A673 (cell line): ENCODE measurements around the gene TESK2. TPM values are rescaled to one million over a fixed set of nuclear protein-coding genes. Genes with fewer than 3 reads are reported as not detected.
A peak's percentile ranks its signal among the peaks of the same experiment; 100 is the strongest.
"Not testable (repeated sequence)": the region's sequence is repeated elsewhere in the genome, so short reads cannot be mapped to it uniquely, and the experiment has no call there.

Source experiments
- BruUV-seq: library from RNA; stranded (reverse); fragments of 400-500 nt; replicated peaks from 2 replicates; lab custom pipeline; 2021; lab: Mats Ljungman, UMichigan
- CTCF ChIA-PET: fragments of 300-600 bp; sonication (Branson Sonifier 250); formaldehyde crosslinking; loops from one replicate; lab custom pipeline; 2022; ENCODE audit warnings: antibody characterized with exemption; lab: Charles Lee
- POLR2A ChIA-PET: fragments of 300-600 bp; sonication (Branson Sonifier 250); formaldehyde crosslinking; loops from one replicate; lab custom pipeline; 2022; ENCODE audit warnings: antibody characterized with exemption; ENCODE audit not compliant: low non-redundant PET; lab: Charles Lee
- DNase-seq: peaks from one replicate; pipeline ENCODE4 v3.0.0-alpha.2; 2015; ENCODE audit warnings: low spot score
- H3K27ac ChIP-seq: fragments of 200-600 bp; sonication (generic); 2 replicates; pipeline ENCODE4 v1.5.1; 2016; ENCODE audit warnings: mixed run types, low read depth, mild to moderate bottlenecking, mixed read lengths, antibody characterized with exemption, low read length; ENCODE audit not compliant: poor library complexity, severe bottlenecking
- H3K27me3 ChIP-seq: fragments of 200-600 bp; sonication (generic); replicated peaks from 2 replicates; pipeline ENCODE4 v1.6.1; 2017; ENCODE audit warnings: mixed run types, low read depth, mild to moderate bottlenecking, mixed read lengths, antibody characterized with exemption, low read length; ENCODE audit not compliant: insufficient read depth, poor library complexity
- H3K36me3 ChIP-seq: fragments of 200-600 bp; sonication (generic); 2 replicates; pipeline ENCODE4 v1.6.1; 2016; ENCODE audit warnings: mixed run types, mild to moderate bottlenecking, mixed read lengths, antibody characterized with exemption, low read length; ENCODE audit not compliant: insufficient read depth, poor library complexity, severe bottlenecking
- H3K4me1 ChIP-seq: fragments of 200-600 bp; sonication (generic); 2 replicates; pipeline ENCODE4 v1.6.1; 2017; ENCODE audit warnings: mixed run types, mild to moderate bottlenecking, mixed read lengths, antibody characterized with exemption, low read length; ENCODE audit not compliant: insufficient read depth, poor library complexity, severe bottlenecking
- H3K4me3 ChIP-seq: fragments of 200-600 bp; sonication (generic); 2 replicates; pipeline ENCODE4 v1.5.1; 2016; ENCODE audit warnings: low read depth, mixed run types, mild to moderate bottlenecking, mixed read lengths, low read length; ENCODE audit not compliant: poor library complexity, severe bottlenecking
- H3K9me3 ChIP-seq: fragments of 200-600 bp; sonication (generic); 2 replicates; pipeline ENCODE4 v1.6.1; 2016; ENCODE audit warnings: mixed run types, low read depth, mild to moderate bottlenecking, mixed read lengths, antibody characterized with exemption, low read length; ENCODE audit not compliant: poor library complexity, severe bottlenecking
- EZH2 ChIP-seq: fragments of 200-600 bp; sonication (generic); IDR thresholded peaks from 2 replicates; pipeline ENCODE4 v1.6.1; 2017; ENCODE audit warnings: borderline replicate concordance, low read depth, mild to moderate bottlenecking, mixed read lengths, antibody characterized with exemption, low read length; ENCODE audit not compliant: poor library complexity, severe bottlenecking
- intact Hi-C: fragments of 100-400 bp; cut with micrococcal nuclease; formaldehyde crosslinking; loops from one replicate; pipeline ENCODE4 v1.10.0; 2022; ENCODE audit not compliant: unreplicated experiment
- total RNA-seq: library from RNA; stranded (reverse); gene quantifications from 2 replicates; pipeline ENCODE4 v1.2.3, GENCODE V29; 2021
- TF ChIP-seq, protein P1 (sequence below): fragments of 300-800, 200-600 bp; sonication (generic); conservative IDR thresholded peaks from 2 replicates; pipeline ENCODE4 v1.5.1; 2017; ENCODE audit warnings: low read depth, mild to moderate bottlenecking, antibody characterized with exemption, low read length, moderate library complexity, mixed read lengths

TESK2 gene
- total RNA-seq, 1 experiment from 2014 or later = 0.75 TPM

DNA sequence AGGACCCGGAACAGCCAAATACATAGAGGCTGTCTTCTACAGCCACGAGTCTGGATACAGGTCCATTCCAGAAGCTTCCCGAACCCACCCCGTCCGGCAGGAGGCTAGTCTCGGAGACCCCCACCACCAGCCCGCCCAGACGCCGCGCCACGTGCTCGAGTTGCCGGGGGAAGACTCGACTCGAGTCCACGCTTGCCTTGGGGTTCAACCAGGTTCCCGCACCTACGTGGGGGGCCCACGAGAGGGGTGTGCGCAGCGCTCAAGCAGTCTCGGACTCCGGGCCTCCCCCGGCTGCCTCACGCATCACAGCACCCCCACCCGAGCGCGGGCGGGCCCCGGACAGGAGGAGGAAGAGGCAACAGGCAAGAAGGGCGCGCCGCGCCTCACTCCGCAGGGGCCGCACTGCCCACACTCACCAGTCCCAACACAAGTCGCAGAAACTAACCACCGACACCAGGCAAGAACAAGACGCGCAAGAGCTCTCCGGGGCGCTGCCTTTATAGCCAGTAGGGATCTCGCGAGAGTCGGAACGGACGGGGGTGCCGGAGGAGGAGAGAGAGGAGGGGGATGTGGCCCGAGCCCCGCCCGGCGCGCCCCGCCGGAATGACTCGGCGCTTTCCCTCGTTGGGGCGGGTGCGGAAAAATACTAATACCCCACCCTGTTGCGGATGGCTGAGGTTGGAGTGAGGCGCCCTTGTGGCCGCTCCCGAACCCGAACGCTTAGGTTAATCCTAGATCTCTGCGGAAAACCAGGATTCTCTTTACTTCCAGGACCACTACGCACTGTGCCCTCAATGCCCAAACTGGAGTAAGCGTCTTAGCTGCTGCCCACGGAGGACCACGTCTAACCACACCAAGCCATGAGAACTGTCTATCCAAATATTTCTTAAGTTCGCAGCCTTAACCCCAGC lies 30.7 kb upstream of the TESK2 start, which contains the start of gene PRDX1:
Gene PRDX1 (minus strand): TSS at position 472 of the 911 bp plus-strand sequence. CDS start 2,841 bp downstream, outside the sequence.
- Histone ChIP-seq H3K27ac (peak within 1 kb of the TSS; percentile 91), H3K4me3 (peak within 1 kb of the TSS; percentile 91), H3K9me3 (no peaks in the 10 kb centered on the region), H3K27me3 (no peaks in the 10 kb centered on the region), H3K36me3 (peaks cover 25% of the 10 kb centered on the region), H3K4me1 (peaks cover 26% of the 10 kb centered on the region)
- BruUV-seq = TSS peak; percentile 68
- ChIA-PET CTCF (interaction anchor here (1.1 kb wide), 1 partner anchor 218 kb away, joined by 4 read pairs; no protein-coding TSS in a partner anchor), POLR2A (interaction anchor here (0.6 to 2.0 kb wide), 13 partner anchors 9 to 735 kb away, joined by 3 to 18 read pairs (median 5); partner anchors contain the start of genes AKR1A1, CCDC163, GPBP1L1 and MMACHC)
- TF ChIP-seq, protein P1, sequence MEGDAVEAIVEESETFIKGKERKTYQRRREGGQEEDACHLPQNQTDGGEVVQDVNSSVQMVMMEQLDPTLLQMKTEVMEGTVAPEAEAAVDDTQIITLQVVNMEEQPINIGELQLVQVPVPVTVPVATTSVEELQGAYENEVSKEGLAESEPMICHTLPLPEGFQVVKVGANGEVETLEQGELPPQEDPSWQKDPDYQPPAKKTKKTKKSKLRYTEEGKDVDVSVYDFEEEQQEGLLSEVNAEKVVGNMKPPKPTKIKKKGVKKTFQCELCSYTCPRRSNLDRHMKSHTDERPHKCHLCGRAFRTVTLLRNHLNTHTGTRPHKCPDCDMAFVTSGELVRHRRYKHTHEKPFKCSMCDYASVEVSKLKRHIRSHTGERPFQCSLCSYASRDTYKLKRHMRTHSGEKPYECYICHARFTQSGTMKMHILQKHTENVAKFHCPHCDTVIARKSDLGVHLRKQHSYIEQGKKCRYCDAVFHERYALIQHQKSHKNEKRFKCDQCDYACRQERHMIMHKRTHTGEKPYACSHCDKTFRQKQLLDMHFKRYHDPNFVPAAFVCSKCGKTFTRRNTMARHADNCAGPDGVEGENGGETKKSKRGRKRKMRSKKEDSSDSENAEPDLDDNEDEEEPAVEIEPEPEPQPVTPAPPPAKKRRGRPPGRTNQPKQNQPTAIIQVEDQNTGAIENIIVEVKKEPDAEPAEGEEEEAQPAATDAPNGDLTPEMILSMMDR = no peak
- TF ChIP-seq EZH2 = no peak
- intact Hi-C loops = loop anchor here (2.0 kb wide), 1 partner anchor 29 kb away; the partner anchor contains the start of gene AKR1A1
- peak; percentile 98 for DNase-seq

DNA sequence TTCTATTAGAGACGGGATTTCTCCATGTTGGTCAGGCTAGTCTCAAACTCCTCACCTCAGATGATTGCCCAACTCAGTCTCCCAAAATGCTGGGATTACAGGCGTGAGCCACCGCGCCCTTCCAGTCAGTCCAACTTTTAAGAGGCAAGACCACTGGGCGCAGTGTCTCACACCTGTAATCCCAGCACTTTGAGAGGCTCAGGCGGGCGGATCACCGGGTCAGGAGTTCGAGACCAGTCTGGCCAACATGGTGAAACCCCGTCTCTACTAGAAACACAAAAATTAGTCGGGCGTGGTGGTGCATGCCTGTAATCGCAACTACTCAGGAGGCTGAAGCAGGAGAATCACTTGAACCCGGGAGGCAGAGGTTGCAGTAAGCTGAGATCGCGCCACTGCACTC lies 28.8 kb upstream of the TESK2 start:
- intact Hi-C loops, H3K27me3 ChIP-seq, BruUV-seq, H3K9me3 ChIP-seq, POLR2A ChIA-PET, CTCF ChIA-PET, DNase-seq, H3K27ac ChIP-seq: not testable (repeated sequence)
- peaks cover 42% of the 10 kb centered on the region for H3K36me3 ChIP-seq
- H3K4me3 ChIP-seq = peak overlapping the region; percentile 91
- peaks cover 30% of the 10 kb centered on the region for H3K4me1 ChIP-seq

- intact Hi-C loops = no loop called here
- Histone ChIP-seq H3K4me1 (peaks cover 29% of the 10 kb centered on the region), H3K4me3 (peak overlapping the region; percentile 91), H3K36me3 (peaks cover 47% of the 10 kb centered on the region), H3K9me3 (no peaks in the 10 kb centered on the region), H3K27ac (no peak overlapping the region), H3K27me3 (no peaks in the 10 kb centered on the region)
- TSS peak; percentile 22 for BruUV-seq
- ChIA-PET POLR2A (no interaction called here), CTCF (no interaction called here)
- TF ChIP-seq, protein P1 = no peak
- no peak for TF ChIP-seq EZH2
- no peak for DNase-seq
Observed at GRCh38 chr1:45518910-45519309, 27.9 kb upstream of the TESK2 start.

GRCh38 chr1:45518366-45518765 lies 27.4 kb upstream of the TESK2 start:
- POLR2A ChIA-PET = interaction anchor here (0.6 kb wide), 1 partner anchor 68 kb away, joined by 6 read pairs; no protein-coding TSS in a partner anchor

More at GRCh38 chr1:45518366-45518765, 27.4 kb upstream of the TESK2 start:
- Histone ChIP-seq H3K36me3 (peaks cover 53% of the 10 kb centered on the region), H3K4me1 (peaks cover 29% of the 10 kb centered on the region)
- H3K9me3 ChIP-seq, BruUV-seq, DNase-seq, intact Hi-C loops, H3K4me3 ChIP-seq, H3K27me3 ChIP-seq, H3K27ac ChIP-seq, CTCF ChIA-PET: not testable (repeated sequence)
